Medulla oblongata (tissue), 1 donor: Measurements from ENCODE around the gene SHROOM2.
A peak's percentile ranks its signal among the peaks of the same experiment; 100 is the strongest.
"Not testable (repeated sequence)": the region's sequence is repeated elsewhere in the genome, so short reads cannot be mapped to it uniquely, and the experiment has no call there.

Experiments
- DNase-seq: peaks from one replicate; pipeline ENCODE4 v3.0.0-alpha.2; 2015; ENCODE audit errors: extremely low spot score

SHROOM2 gene

DNA sequence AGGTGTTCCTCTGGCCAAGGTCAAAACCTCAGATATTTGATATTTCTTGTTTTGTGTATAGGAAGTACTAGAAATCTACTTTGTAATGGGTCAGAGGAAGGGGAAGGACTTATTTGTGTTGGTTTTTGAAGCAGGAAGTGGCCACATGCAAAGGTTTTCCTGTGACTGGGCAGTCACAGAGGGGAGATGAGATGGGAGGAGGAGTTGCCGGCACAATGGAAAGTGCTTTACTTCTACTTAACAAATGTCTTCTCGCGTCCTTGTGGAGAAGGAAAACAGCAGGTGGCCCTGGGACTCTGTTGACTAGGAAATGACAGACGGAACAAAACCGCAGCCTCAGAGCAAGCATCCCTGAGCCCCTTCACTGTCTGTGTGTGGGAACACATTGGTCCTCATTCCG, 46.6 kb downstream of the SHROOM2 start:
- no peak for DNase-seq

DNA sequence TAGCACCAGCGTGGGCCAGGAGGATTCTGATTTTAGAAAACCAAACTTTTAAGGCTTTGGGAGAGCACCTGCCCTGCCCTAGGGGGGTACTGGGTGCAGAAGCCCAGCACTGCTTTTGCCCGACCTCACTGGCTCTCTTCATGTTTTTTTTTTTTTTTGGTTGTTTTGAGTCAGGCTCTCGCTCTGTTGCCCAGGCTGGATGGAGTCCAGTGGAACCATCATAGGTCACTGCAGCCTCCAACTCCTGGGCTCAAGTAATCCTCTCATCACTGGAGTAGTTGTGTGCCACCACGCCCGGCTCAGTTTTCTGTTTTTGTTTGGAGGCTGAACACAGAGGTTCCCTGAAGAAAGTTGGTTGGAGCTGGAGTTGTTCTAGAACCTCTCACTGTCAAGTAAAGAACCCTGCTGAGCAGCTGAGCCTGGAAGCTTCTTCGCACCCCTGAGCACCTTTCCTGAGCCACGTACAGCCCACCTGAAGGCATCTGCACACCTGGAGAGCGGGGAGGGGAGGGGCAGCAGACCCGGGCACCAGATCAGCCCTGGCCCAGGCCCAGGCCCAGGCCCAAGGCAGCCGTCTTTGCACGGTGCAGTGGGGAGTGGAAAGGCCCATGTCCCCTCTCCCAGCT, 49.5 kb downstream of the SHROOM2 start:
- peak; percentile 21 for DNase-seq

DNA sequence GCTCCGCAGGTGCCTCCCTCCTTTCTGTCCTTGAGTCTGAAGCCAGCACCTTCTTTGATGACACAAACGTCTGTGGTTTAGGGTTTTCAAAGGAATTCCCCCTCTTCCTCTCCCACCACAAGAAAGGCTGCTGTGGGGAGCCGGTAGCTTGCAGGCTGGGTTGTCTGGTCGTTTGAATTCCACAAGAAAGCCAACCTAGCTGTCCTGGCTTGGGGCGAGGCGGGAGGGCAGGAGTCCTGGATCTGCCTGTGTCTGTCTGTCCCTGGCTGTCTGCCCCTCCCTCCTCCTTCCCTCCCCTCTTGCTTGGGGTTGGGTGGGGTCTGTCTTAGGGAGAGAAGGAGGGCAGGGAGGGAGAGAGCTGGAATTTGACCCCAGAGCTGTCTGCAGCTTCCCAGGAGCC, 56.3 kb downstream of the SHROOM2 start:
- no peak for DNase-seq

DNA sequence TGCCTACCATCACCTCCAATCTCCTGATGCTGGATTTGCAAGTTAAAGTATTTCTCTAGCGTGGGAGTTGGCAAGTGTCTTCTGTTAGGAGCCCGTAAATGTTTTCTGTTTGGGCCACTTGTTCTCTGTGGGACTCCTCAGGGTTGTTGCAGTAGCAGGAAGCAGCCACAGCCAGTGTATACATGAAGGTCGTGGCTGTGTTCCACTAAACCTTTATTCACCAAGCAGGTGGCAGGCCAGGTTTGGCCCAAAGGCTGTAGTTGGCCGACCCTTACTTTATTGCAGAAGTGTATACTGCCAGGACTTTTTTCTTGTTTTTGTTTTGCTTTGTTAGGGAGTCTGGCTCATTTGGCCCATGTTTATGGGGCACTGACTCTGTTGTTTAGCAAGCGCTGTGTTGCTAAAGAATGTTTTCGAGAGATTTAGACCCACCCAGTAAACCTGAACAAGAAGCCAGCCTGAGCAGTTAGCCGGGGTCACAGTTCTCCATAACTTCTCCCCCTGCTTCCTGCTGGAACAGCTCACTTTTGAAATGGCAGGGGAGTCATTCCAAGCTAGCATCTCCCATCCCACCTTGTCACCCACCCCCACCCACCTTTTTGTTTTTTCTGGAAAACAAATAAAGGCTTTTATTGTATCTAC, 58.8 kb downstream of the SHROOM2 start:
- DNase-seq, result no peak

DNA sequence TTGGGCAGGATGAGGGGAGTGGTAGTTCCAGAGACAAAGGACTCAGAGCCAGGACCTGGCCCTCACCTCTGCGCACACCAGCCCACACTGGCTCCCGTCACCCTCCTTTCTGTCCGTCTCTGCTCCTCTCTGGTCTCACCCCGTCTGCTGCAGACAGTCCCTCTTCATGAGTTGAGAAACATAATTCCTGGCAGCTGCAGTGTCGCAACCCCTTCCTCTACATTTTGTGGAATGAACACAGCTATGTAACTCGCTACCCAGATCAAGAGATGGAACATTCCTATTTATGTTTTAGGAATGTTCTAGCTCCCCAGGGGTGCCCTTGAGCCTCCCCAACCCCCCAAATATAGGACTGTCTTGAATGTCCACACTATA, 59.3 kb downstream of the SHROOM2 start:
- DNase-seq, result no peak

DNA sequence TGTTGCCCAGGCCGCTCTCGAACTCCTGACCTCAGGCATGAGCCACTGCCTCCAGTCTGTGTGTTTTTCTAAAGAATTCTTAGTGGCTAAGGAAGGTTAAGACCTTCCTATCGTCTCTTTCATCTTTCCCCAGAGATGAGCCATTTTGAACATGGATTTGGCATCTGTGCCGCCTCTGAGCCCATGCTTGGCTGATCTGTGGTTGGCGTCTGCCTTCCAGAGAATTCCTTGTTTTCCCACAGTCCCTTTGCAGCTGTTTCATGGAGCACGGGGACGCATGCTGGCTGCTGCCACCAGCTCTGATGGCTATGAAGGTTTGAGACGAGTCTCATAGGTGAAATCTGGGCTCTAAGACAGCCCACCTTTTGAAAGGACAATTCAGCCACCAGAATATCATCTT, 60.4 kb downstream of the SHROOM2 start:
- no peak for DNase-seq

DNA sequence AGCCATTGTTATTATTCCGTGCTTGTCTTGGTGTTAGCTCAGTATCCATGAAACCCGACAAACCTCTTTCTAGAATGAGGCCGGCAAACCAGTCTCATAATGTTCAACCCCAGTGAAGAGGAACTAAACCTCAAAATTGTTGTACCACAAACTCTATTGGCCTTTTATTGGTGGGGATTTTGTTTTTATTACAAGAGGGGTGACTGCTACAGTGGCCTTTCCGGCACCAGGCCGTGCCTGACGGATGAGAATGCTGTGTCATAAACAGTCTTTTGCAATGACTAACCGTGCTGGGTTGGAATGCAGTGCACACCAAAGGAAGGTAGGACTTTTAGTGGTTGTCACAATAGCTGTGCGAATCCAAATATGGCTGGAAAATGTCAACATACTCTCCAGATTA, 60.8 kb downstream of the SHROOM2 start:
- DNase-seq, result no peak

DNA sequence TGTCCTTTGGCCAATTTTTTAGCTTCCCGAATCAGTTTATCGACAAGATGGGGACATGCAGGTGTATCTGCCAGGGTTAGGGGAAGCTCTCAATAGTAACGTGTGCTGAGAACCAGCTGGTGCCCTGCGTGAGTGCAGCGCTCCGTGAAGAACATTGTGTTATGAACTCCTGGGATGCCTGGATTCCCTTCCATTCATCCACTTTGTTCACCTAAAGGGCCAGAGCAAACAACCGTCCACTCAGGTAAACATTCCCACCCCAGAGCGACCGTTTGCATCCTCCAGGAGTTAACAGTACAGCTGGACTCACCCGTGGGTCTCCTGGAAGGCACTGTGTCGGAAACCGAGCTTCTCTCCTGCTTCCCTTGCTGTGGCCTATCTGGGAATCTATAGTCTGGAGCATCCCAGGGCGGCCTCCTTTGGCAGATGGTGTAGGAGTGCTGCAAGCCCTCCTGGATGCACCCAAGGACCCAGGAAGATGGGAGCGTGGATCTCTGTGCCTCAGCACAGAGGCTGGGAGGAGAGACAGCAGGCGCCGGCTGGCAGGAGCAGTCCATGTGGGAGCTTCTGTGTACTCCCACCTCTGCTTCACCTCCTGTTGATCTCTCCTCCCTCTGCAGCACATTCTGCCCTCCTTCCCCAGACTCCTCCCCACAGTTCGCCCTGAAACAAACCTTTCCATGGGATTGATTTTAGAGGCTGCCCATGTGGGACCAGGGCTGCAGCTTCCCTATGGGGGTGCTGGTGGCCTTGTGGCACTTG, 62.7 kb downstream of the SHROOM2 start:
- no peak for DNase-seq

DNA sequence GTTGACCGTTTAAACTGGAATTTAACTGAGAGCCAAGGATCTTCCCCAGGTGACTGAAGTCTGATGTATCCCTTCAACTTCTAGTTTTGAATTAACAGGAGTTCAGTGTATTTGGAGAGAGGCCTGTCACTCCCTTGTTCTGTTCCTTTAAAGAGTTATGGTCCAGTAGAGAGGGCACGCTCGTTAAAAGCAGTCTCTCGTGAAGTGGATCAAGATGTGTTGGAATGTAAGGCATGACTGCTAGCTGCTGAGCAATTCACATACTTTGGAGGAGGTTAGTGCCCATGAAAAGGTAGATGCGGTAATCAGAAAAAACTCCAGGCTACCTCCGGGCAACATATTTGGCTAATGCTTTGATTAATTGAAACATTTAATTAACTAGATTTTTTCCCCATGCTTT, 65.7 kb downstream of the SHROOM2 start:
- no peak for DNase-seq

DNA sequence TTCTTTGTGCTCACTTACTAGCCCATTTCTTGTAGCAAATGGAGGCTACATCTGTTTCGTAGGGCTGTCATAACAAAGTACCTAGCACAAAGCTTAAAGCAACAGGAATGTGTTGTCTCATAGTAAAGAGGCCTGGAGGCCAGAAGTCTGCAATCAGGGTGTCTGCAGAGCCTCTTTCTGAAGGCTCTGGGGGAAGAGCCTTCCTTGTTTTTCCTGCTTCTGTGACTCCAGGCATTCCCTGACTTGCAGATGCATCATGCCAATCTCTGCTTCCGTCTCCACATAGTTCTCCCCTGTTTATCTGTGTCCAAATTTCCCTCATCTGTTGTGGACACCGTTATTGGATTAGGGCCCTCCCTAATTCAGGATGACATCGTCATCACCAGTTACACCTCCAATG, 67.1 kb downstream of the SHROOM2 start:
- no peak for DNase-seq

DNA sequence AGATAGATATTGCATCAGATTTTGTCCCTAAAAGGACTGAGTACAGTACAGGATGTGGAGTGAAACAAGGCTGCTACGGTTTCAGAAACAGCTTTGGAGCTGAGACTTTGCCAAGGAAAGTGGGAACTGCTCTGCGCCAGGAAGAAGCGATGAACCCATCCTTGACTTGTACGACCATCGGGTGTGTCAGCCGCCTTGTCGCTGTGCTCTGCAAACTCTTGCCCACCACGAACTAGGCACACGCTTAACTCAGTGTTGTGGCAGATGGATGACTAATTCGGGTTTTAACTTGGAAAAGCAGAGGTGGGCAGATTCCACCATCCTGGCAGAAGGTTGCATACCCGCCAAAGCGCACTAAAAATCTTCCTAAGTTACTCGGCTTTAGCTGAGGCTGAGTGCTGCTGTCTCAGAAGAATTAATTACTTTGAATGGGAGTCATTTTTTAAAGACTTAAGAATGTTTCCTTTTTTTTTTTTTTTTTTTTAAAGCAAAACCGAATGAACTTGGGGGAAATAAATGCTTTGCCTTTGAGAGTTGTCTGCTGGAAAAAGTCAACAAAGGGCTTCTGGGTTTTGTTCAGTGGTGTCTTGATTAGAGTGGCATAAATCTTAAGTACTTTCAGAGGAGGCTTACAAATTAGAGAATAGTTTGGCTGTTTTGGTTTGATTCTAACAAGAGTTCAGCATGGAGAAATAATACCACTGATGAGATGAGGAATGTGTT, 69.5 kb downstream of the SHROOM2 start:
- DNase-seq, result no peak

DNA sequence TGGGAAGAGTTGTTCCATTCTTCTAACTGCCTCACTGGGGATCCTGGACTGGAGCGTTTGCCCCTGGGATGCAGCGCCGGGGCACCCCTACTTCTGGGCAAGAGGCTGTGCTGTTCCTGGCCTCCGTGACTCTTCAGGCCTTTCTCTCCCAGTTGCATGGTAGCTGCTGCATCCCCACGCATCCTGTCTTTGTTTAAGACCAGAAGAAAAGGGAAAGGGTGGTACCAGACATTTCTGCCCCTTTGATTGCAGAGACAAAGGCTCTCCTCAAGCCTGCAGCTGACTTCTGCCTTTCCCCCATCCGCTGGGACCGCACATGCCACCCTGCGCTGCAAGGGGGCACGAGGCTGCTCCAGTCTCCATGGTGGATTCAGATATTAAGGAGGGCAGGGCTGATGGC, 70.4 kb downstream of the SHROOM2 start:
- DNase-seq, result no peak

DNA sequence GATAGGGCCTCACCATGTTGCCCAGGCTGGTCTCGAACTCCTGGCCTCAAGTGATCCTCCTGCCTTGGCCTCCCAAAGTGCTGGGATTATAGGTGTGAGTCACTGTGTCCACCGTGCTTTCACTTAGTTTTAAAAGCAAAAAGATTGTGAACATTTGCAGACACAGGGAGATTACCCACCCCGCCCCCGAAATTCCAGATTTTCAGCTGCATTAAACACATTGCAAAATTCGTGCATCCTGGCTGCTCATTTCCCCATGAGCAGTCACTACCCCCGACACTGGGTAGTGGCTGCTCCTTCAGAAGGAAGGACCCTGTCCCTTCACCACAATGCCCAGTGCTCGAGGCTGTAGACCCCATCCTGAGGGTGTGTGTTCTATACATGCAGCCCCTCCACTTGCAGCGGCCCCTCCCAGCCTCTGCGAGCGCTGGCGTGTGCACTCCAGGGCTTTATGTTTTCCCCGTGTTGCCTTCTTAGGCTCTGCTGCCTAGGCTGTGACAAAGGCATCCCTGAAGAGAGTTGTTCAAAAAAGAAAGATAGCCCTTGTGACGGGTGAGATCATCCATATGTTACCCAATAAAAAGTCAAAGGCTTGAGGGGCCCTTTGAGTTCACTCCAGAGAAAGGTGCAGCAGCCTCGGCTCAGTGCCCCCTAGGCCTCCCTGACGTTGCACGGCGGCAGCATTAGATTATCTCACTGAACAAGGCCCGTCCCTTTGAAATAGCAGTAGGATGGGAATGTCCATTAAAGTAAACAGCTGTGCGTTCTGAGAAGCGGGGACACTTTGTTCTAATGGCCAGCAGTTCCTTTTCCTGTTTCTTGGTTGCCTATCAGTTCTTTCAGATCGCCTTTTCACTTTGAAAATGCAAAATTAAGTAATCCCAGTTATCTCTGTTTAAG, 71.6 kb downstream of the SHROOM2 start:
- DNase-seq, result no peak

DNA sequence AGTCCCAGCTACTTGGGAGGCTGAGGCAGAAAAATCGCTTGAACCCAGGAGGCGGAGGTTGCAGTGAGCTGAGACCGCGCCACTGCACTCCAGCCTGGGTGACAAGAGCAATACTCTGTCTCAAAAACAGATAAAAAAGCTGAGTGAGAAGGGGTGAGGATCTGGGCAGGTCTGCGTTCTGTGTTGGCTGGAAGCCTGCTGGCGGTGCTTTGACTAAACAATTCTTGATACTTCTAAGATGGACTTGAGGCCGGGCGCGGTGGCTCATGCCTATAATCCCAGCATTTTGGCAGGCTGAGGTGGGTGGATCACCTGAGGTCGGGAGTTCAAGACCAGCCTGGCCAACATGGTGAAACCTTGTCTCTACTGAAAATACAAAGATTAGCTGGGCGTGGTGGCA, 72.5 kb downstream of the SHROOM2 start:
- DNase-seq, result not testable (repeated sequence)

DNA sequence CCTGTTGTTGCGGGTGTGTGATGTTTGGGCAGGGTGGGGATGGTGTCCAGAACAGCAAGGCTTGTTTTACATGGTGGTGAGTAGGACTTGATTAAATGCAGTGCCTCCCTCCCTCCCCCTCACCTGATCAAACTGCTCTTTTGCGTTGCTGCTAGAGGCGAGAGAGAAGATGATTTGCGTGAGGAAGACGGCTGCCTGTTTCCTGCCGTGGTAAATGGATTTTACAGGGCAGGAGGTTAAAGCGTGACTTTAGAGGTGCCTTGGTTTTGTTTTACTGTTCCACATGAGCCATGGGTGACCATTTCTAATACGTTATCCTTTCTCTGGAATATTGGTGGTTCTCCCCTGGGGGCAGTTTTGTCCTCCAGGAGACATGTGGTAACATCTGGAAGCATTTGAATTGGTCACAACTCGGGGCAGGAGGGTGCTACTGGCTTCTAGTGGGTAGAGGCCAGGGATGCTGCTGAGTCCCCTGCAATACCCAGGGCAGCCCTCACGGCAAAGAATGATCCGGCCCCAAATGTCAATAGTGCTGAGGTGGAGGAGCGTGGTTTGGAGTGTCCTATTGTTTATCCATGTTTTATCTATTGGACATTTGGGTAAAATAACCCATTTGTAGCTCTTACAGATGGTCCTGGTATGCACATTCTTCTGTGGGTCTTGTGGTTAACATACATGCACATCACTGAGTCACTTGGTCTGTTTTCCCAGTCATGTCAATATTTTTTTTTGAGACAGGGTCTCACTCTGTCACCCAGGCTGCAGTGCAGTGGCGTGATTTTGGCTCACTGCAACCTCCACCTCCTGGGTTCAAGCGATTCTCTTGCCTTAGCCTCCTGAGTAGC, 73.7 kb downstream of the SHROOM2 start:
- peak; percentile 8 for DNase-seq

DNA sequence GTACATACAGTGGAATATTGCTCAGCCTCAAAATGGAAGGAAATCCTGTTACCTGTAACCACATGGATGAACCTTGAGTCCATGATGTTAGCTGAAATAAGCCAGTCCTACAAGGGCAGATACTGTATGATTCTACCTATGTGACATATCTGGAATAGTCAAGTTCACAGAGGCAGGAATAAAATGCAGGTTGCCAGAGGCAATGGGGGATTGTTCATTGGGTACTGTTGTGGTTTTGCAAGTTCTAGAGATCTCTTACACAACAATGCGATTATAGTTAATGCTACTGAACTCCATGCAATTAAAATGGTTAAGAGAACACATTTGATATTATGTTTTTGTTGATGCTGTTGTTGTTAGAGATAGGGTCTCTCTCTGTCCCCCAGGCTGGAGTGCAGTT, 74.6 kb downstream of the SHROOM2 start:
- DNase-seq, result no peak

DNA sequence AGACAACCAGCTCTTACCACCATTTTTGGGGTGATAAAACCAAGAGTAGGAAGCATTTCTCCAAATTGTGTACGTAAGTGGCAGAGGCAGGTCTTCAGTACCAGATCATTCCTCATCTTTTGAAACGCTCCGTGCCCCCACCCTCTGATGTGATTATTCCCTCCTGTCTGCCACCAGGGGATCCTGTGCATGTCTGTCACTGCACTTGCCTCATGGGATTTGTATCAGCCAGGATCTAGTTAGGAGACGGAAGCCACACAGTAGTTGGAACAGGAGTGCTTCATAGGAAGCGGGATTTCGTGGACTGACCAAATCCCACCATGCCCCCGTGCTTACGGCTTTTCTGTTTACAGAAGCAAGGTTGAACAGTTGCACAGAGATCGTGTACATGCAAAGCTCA, 75.5 kb downstream of the SHROOM2 start:
- DNase-seq, result no peak

DNA sequence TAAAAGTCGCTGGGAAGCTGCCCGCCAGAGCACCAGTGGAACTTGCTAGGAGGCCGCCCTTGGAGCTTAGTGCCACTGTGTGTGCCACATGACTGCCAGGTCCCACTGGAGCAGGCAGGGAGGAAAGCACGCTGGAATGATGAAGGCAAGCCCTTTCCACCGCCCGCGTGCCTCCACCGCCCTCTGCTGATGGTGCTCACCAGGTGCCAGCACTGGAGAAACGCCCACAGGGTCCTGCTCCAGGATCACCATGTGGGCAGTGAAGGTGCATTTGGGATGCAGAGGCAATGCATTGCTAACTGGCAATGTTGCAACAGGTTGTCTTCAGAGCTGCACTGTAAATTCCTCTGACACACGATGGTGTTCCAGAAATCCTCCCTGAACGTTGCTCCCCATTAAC, 76.3 kb downstream of the SHROOM2 start:
- no peak for DNase-seq

DNA sequence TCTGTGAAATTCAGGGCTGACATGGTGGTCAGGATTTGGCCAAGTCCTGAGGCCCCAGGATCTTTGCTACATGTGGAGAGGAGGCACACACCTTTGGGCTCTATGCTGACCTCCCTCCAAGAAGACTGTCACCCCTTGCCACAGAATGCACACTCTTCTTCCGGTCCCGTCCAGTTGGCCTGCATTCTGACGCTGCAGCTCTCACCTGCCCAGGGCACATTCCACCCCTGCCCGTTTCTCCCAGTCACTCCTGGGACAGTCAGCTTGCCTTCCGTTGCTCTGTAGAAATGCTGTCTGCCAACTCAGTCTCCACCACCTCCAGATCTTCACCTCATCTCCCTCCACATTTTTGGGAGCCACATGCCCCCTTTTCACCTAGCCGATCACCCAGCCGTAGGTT, 76.7 kb downstream of the SHROOM2 start:
- no peak for DNase-seq

DNA sequence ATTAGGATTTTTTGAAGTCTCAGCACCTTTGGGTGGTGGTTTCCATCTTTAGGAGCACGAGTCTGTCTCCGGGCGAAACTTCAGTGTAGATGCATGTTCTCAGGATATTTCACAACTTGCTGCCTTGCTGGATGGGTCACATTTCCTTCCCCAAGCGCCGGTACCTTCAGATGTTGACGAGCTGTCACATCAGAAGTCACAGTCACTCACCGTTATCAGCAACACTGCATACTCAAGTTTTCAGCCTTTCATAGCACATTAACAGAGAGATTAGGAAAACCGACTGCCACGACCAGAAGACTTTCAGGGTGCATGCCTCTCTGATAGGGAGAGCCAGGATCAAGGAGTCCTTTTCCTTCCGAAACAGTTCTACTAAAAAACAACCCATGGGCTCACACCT, 77.8 kb downstream of the SHROOM2 start:
- no peak for DNase-seq
